Measurements from ENCODE around the gene TBC1D16.

DNA sequence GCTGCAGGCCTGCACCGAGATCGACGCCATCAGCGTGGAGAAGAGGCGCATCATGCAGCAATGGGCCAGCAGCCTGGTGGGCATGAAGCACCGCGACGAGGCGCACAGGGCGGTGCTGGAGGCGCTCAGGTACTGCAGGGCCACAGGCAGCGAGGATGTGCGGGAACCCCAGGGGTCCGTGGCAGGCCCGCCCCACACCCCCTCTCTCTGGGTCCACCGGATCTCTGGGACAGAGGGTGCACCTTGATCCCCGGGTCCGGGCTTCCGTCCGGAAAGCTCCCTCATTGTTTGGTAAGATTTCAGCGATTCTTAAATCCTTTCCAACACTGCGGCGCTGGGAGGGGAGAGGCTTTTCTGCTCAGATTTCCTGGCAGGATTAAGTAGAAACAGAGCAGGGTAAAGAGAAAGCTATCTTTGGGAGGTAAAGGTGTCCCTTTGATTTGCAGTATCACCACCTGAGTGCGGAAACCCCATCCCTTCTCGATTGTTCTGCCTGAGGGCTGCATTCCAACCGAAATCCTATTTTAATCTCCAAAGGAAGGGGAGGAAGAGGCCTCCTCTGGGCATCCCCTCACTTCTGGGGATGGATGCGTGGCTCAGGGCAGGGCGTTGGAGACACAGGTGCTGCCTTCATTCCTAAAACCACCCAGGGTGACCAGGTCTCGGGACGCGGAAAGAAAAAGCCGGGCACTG lies 30.0 kb upstream of the TBC1D16 start:
- TF ChIP-seq, protein P1, sequence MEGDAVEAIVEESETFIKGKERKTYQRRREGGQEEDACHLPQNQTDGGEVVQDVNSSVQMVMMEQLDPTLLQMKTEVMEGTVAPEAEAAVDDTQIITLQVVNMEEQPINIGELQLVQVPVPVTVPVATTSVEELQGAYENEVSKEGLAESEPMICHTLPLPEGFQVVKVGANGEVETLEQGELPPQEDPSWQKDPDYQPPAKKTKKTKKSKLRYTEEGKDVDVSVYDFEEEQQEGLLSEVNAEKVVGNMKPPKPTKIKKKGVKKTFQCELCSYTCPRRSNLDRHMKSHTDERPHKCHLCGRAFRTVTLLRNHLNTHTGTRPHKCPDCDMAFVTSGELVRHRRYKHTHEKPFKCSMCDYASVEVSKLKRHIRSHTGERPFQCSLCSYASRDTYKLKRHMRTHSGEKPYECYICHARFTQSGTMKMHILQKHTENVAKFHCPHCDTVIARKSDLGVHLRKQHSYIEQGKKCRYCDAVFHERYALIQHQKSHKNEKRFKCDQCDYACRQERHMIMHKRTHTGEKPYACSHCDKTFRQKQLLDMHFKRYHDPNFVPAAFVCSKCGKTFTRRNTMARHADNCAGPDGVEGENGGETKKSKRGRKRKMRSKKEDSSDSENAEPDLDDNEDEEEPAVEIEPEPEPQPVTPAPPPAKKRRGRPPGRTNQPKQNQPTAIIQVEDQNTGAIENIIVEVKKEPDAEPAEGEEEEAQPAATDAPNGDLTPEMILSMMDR (IDR thresholded peaks at IDR 0.05; ENCODE audit: borderline replicate concordance, extremely low read depth, low read length, poor library complexity, severe bottlenecking), result no peak
- no peak for TF ChIP-seq EZH2 (IDR thresholded peaks at IDR 0.05; ENCODE audit: borderline replicate concordance, low read depth, low read length, severe bottlenecking)
